Measurements from ENCODE around the gene DRC7.

DRC7 gene

GRCh38 chr16:57694725-57695679 lies at the start of gene DRC7:
Gene DRC7 (plus strand): TSS chr16:57694806. CDS start chr16:57697950, 3,144 bp downstream.
- no peak for TF ChIP-seq JUND (IDR thresholded peaks at IDR 0.05; ENCODE audit: low read depth)
- peak; percentile 65 to 66 for DNase-seq (ENCODE audit: low read depth in 1 of 2, low spot score in 1 of 2)
- in situ Hi-C loops (cut with HindIII; ENCODE audit: low pct_unique_long_range_greater_than_20kb, low sequenced_read_pairs), result no loop called here

- in situ Hi-C loops (cut with HindIII; ENCODE audit: low pct_unique_long_range_greater_than_20kb, low sequenced_read_pairs), result no loop called here
- DNase-seq (ENCODE audit: low read depth in 1 of 2, low spot score in 1 of 2), result no peak
- TF ChIP-seq JUND (IDR thresholded peaks at IDR 0.05; ENCODE audit: low read depth), result no peak
These were observed 49.4 kb upstream of the DRC7 start for GRCh38 chr16:57645169-57645568.

GRCh38 chr16:57645691-57646387 lies 48.8 kb upstream of the DRC7 start:
- no peak for DNase-seq (ENCODE audit: low read depth in 1 of 2, low spot score in 1 of 2)
- in situ Hi-C loops (cut with HindIII; ENCODE audit: low pct_unique_long_range_greater_than_20kb, low sequenced_read_pairs), result no loop called here
- TF ChIP-seq JUND (IDR thresholded peaks at IDR 0.05; ENCODE audit: low read depth), result no peak

- TF ChIP-seq JUND (IDR thresholded peaks at IDR 0.05; ENCODE audit: low read depth), result no peak
- in situ Hi-C loops (cut with HindIII; ENCODE audit: low pct_unique_long_range_greater_than_20kb, low sequenced_read_pairs), result no loop called here
- DNase-seq (ENCODE audit: low read depth in 1 of 2, low spot score in 1 of 2), result no peak
These were observed 48.1 kb upstream of the DRC7 start for GRCh38 chr16:57646388-57647039.

- no peak for DNase-seq (ENCODE audit: low read depth in 1 of 2, low spot score in 1 of 2)
- no peak for TF ChIP-seq JUND (IDR thresholded peaks at IDR 0.05; ENCODE audit: low read depth)
- in situ Hi-C loops (cut with HindIII; ENCODE audit: low pct_unique_long_range_greater_than_20kb, low sequenced_read_pairs), result no loop called here
These were observed 47.3 kb upstream of the DRC7 start for GRCh38 chr16:57647136-57647875.

GRCh38 chr16:57648125-57648524 lies 46.5 kb upstream of the DRC7 start:
- in situ Hi-C loops (cut with HindIII; ENCODE audit: low pct_unique_long_range_greater_than_20kb, low sequenced_read_pairs), result no loop called here
- DNase-seq (ENCODE audit: low read depth in 1 of 2, low spot score in 1 of 2), result no peak
- TF ChIP-seq JUND (IDR thresholded peaks at IDR 0.05; ENCODE audit: low read depth), result no peak

- TF ChIP-seq JUND (IDR thresholded peaks at IDR 0.05; ENCODE audit: low read depth), result no peak
- in situ Hi-C loops (cut with HindIII; ENCODE audit: low pct_unique_long_range_greater_than_20kb, low sequenced_read_pairs), result no loop called here
- DNase-seq (ENCODE audit: low read depth in 1 of 2, low spot score in 1 of 2), result peak; percentile 79 to 85
These were observed 45.8 kb upstream of the DRC7 start for GRCh38 chr16:57648581-57649442.

- no peak for TF ChIP-seq JUND (IDR thresholded peaks at IDR 0.05; ENCODE audit: low read depth)
- DNase-seq (ENCODE audit: low read depth in 1 of 2, low spot score in 1 of 2), result no peak
- in situ Hi-C loops (cut with HindIII; ENCODE audit: low pct_unique_long_range_greater_than_20kb, low sequenced_read_pairs), result no loop called here
These were observed 45.2 kb upstream of the DRC7 start for GRCh38 chr16:57649443-57649751.

GRCh38 chr16:57649846-57650245 lies 44.8 kb upstream of the DRC7 start:
- DNase-seq (ENCODE audit: low read depth in 1 of 2, low spot score in 1 of 2), result no peak
- TF ChIP-seq JUND (IDR thresholded peaks at IDR 0.05; ENCODE audit: low read depth), result no peak
- in situ Hi-C loops (cut with HindIII; ENCODE audit: low pct_unique_long_range_greater_than_20kb, low sequenced_read_pairs), result no loop called here

- TF ChIP-seq JUND (IDR thresholded peaks at IDR 0.05; ENCODE audit: low read depth), result no peak
- in situ Hi-C loops (cut with HindIII; ENCODE audit: low pct_unique_long_range_greater_than_20kb, low sequenced_read_pairs), result no loop called here
- no peak for DNase-seq (ENCODE audit: low read depth in 1 of 2, low spot score in 1 of 2)
These were observed 43.0 kb upstream of the DRC7 start for GRCh38 chr16:57651344-57652333.

All from T47D (cell line).